SJCRH30 (cell line): Measurements from ENCODE around the gene KPNA6. TPM values are rescaled to one million over a fixed set of nuclear protein-coding genes. Genes with fewer than 3 reads are reported as not detected.
"Not testable (repeated sequence)": the region's sequence is repeated elsewhere in the genome, so short reads cannot be mapped to it uniquely, and the experiment has no call there.

Experiments
- DNase-seq, 2 experiments: peaks; one replicate each; pipeline ENCODE4 v3.0.0-alpha.2; 2015 to 2020
- H3K27ac ChIP-seq: fragments of 250-450 bp; sonication (Bioruptor Pico); 2 replicates; pipeline ENCODE4 v1.5.1; 2020; ENCODE audit warnings: mild to moderate bottlenecking, moderate library complexity
- H3K27me3 ChIP-seq: fragments of 250-450 bp; sonication (Bioruptor Pico); 2 replicates; pipeline ENCODE4 v1.5.1; 2020; ENCODE audit warnings: mild to moderate bottlenecking, moderate library complexity
- H3K36me3 ChIP-seq: fragments of 250-450 bp; sonication (Bioruptor Pico); 2 replicates; pipeline ENCODE4 v1.5.1; 2020; ENCODE audit warnings: mild to moderate bottlenecking, moderate library complexity
- H3K4me1 ChIP-seq: fragments of 250-450 bp; sonication (Bioruptor Pico); 2 replicates; pipeline ENCODE4 v1.5.1; 2020; ENCODE audit warnings: mild to moderate bottlenecking, moderate library complexity
- H3K4me3 ChIP-seq: fragments of 250-450 bp; sonication (Bioruptor Pico); 2 replicates; pipeline ENCODE4 v1.5.1; 2020; ENCODE audit warnings: mild to moderate bottlenecking, moderate library complexity
- H3K9me3 ChIP-seq: fragments of 250-450 bp; sonication (Bioruptor Pico); replicated peaks from 2 replicates; pipeline ENCODE4 v1.5.1; 2020; ENCODE audit warnings: mild to moderate bottlenecking, moderate library complexity
- total RNA-seq: library from RNA; depleted of rRNA; stranded (reverse); fragments of >200 nt; shearing (Covaris generic); gene quantifications from 2 replicates; pipeline ENCODE4 v1.2.3, GENCODE V29; 2014

KPNA6 gene
- total RNA-seq, 1 experiment from 2014 or later = 56.4 TPM

- DNase-seq, H3K4me3 ChIP-seq, H3K4me1 ChIP-seq, H3K27ac ChIP-seq, H3K27me3 ChIP-seq, H3K9me3 ChIP-seq: not testable (repeated sequence)
- H3K36me3 ChIP-seq = peaks cover 20% of the 10 kb centered on the region
Observed at GRCh38 chr1:32113436-32113835, 5.6 kb downstream of the KPNA6 start.

GRCh38 chr1:32114420-32114819 lies 6.6 kb downstream of the KPNA6 start:
- Histone ChIP-seq H3K36me3 (peaks cover 20% of the 10 kb centered on the region), H3K27ac (no peak overlapping the region), H3K9me3 (no peaks in the 10 kb centered on the region), H3K4me3 (no peak overlapping the region), H3K4me1 (no peaks in the 10 kb centered on the region), H3K27me3 (no peaks in the 10 kb centered on the region)
- DNase-seq = no peak

- no peak overlapping the region for H3K27ac ChIP-seq
- no peaks in the 10 kb centered on the region for H3K27me3 ChIP-seq
- no peaks in the 10 kb centered on the region for H3K9me3 ChIP-seq
- H3K36me3 ChIP-seq = peaks cover 16% of the 10 kb centered on the region
- no peaks in the 10 kb centered on the region for H3K4me1 ChIP-seq
- H3K4me3 ChIP-seq = no peak overlapping the region
- no peak for DNase-seq
Observed at GRCh38 chr1:32115496-32115895, 7.6 kb downstream of the KPNA6 start.

GRCh38 chr1:32116531-32116930 lies 8.7 kb downstream of the KPNA6 start:
- DNase-seq = no peak
- no peaks in the 10 kb centered on the region for H3K4me1 ChIP-seq
- H3K27ac ChIP-seq = no peak overlapping the region
- no peak overlapping the region for H3K4me3 ChIP-seq
- H3K9me3 ChIP-seq = no peaks in the 10 kb centered on the region
- no peaks in the 10 kb centered on the region for H3K27me3 ChIP-seq
- peaks cover 11% of the 10 kb centered on the region; the same call in 1 of the 2 replicates for H3K36me3 ChIP-seq

- H3K4me1 ChIP-seq = no peaks in the 10 kb centered on the region
- no peaks in the 10 kb centered on the region for H3K9me3 ChIP-seq
- H3K27me3 ChIP-seq = no peaks in the 10 kb centered on the region
- H3K36me3 ChIP-seq = peaks cover 4% of the 10 kb centered on the region; the same call in 1 of the 2 replicates
- H3K27ac ChIP-seq = no peak overlapping the region
- H3K4me3 ChIP-seq = no peak overlapping the region
- no peak for DNase-seq
Observed at GRCh38 chr1:32122151-32122550, 14.3 kb downstream of the KPNA6 start.

GRCh38 chr1:32123361-32123760 lies 15.5 kb downstream of the KPNA6 start:
- not testable (repeated sequence) for DNase-seq, H3K4me3 ChIP-seq, H3K27me3 ChIP-seq, H3K9me3 ChIP-seq, H3K36me3 ChIP-seq, H3K27ac ChIP-seq, H3K4me1 ChIP-seq

- Histone ChIP-seq H3K9me3 (no peaks in the 10 kb centered on the region), H3K36me3 (peaks cover 7% of the 10 kb centered on the region), H3K4me1 (no peaks in the 10 kb centered on the region), H3K27me3 (no peaks in the 10 kb centered on the region), H3K27ac (no peak overlapping the region), H3K4me3 (no peak overlapping the region)
- no peak for DNase-seq
Observed at GRCh38 chr1:32125313-32125712, 17.5 kb downstream of the KPNA6 start.

GRCh38 chr1:32126770-32127169 lies 18.9 kb downstream of the KPNA6 start:
- no peak overlapping the region for H3K27ac ChIP-seq
- H3K4me3 ChIP-seq = no peak overlapping the region
- H3K4me1 ChIP-seq = no peaks in the 10 kb centered on the region
- peaks cover 16% of the 10 kb centered on the region for H3K36me3 ChIP-seq
- DNase-seq = no peak
- no peaks in the 10 kb centered on the region for H3K27me3 ChIP-seq
- H3K9me3 ChIP-seq = no peaks in the 10 kb centered on the region

- Histone ChIP-seq H3K4me3 (no peak overlapping the region), H3K4me1 (no peaks in the 10 kb centered on the region), H3K27ac (no peak overlapping the region), H3K36me3 (peaks cover 20% of the 10 kb centered on the region), H3K27me3 (no peaks in the 10 kb centered on the region), H3K9me3 (no peaks in the 10 kb centered on the region)
- no peak for DNase-seq
Observed at GRCh38 chr1:32127409-32128198, 19.7 kb downstream of the KPNA6 start.

GRCh38 chr1:32128479-32128878 lies 20.6 kb downstream of the KPNA6 start:
- Histone ChIP-seq H3K27ac (no peak overlapping the region), H3K4me3 (no peak overlapping the region), H3K27me3 (no peaks in the 10 kb centered on the region), H3K4me1 (no peaks in the 10 kb centered on the region), H3K36me3 (peaks cover 20% of the 10 kb centered on the region), H3K9me3 (no peaks in the 10 kb centered on the region)
- no peak for DNase-seq

GRCh38 chr1:32128964-32129363 lies 21.1 kb downstream of the KPNA6 start:
- no peaks in the 10 kb centered on the region for H3K4me1 ChIP-seq
- no peaks in the 10 kb centered on the region for H3K27me3 ChIP-seq
- H3K27ac ChIP-seq = no peak overlapping the region
- no peak overlapping the region for H3K4me3 ChIP-seq
- H3K9me3 ChIP-seq = no peaks in the 10 kb centered on the region
- no peak for DNase-seq
- peaks cover 20% of the 10 kb centered on the region for H3K36me3 ChIP-seq

GRCh38 chr1:32133950-32134280 lies 26.1 kb downstream of the KPNA6 start:
- H3K36me3 ChIP-seq = peaks cover 20% of the 10 kb centered on the region
- H3K27ac ChIP-seq, H3K9me3 ChIP-seq, DNase-seq, H3K4me1 ChIP-seq, H3K27me3 ChIP-seq, H3K4me3 ChIP-seq: not testable (repeated sequence)

- H3K27ac ChIP-seq = no peak overlapping the region
- H3K4me3 ChIP-seq = no peak overlapping the region
- 0 out of 2 replicates have a peak, but pooled peaks cover 3% of the 10 kb centered on the region for H3K36me3 ChIP-seq
- H3K9me3 ChIP-seq = no peaks in the 10 kb centered on the region
- H3K4me1 ChIP-seq = peaks cover 19% of the 10 kb centered on the region
- DNase-seq = no peak
- no peaks in the 10 kb centered on the region for H3K27me3 ChIP-seq
Observed at GRCh38 chr1:32137111-32137510, 29.3 kb downstream of the KPNA6 start.

- Histone ChIP-seq H3K4me1 (peaks cover 19% of the 10 kb centered on the region), H3K4me3 (no peak overlapping the region), H3K9me3 (no peaks in the 10 kb centered on the region), H3K27ac (peak overlapping the region; percentile 49), H3K36me3 (0 out of 2 replicates have a peak, but pooled peaks cover 2% of the 10 kb centered on the region), H3K27me3 (no peaks in the 10 kb centered on the region)
- DNase-seq = peak; percentile 8 to 44
Observed at GRCh38 chr1:32138965-32139364, 31.1 kb downstream of the KPNA6 start.

- no peak overlapping the region for H3K27ac ChIP-seq
- peaks cover 19% of the 10 kb centered on the region for H3K4me1 ChIP-seq
- no peaks in the 10 kb centered on the region for H3K27me3 ChIP-seq
- peaks cover 6% of the 10 kb centered on the region; the same call in 1 of the 2 replicates for H3K36me3 ChIP-seq
- H3K4me3 ChIP-seq = no peak overlapping the region
- H3K9me3 ChIP-seq = 0 out of 2 replicates have a peak, but pooled peaks cover under 1% of the 10 kb centered on the region
- DNase-seq = peak in 1 of 2 experiments; percentile 13
Observed at GRCh38 chr1:32142446-32143301, 34.8 kb downstream of the KPNA6 start.
